Hematopoietic multipotent progenitor cell treated with erythropoietin and hydrocortisone succinate and interleukin-3 and kit ligand, for 6 days (in vitro differentiated cells): ENCODE data around the gene FCF1.

Experiments
- DNase-seq: peaks from one replicate; pipeline ENCODE4 v3.0.0-alpha.2; 2015

Gene FCF1

DNA sequence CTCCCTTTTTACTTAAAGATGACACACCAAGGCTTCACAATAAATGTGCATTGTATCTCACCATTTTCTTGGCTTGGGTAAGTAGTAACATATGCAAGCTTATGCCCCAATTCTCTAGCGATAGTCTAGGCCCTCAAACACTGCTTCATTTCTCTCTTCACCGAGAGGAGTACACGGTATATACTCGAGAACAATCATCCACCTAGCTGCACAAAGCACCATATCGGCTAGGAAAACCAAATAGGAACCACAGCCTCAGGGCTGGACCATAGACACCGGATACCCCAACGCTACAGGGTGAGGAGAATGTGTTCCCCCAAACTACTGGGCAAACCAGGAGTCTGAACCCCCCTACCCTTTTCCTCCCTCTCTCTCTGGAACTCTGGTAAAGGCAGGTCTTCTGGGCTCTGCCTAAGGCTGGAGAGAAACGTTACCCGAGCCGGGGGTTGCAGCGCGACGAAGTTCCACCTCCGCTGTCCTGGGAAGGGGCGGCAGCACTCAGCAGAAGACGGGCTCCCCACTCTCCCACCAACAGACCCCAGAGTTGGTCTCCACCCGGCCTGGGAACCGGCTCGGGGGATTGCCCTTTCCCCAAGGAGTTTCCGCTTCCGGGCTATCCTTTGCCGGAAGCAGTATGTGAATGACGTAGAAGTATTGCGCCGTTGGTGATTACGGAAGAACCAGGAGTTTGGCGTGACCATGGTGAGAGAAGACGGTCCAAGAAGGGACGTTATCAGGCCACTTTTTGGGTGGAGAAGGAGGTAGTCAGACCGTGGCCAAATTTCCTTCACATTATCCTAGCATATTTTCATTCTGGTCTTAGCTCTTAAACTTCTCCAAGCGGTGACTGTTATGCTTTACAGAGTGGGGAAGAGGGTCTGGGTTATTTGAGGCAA is at the start of gene FCF1, which contains the start of gene AREL1:
FCF1 (plus strand) TSS at position 646 of the 896 bp plus-strand sequence; CDS start at position 700, 54 bp downstream.
AREL1 (minus strand) TSS at position 582 of the 896 bp plus-strand sequence. CDS start 27,465 bp downstream, outside the sequence.
- DNase-seq, result peak; percentile 98

DNA sequence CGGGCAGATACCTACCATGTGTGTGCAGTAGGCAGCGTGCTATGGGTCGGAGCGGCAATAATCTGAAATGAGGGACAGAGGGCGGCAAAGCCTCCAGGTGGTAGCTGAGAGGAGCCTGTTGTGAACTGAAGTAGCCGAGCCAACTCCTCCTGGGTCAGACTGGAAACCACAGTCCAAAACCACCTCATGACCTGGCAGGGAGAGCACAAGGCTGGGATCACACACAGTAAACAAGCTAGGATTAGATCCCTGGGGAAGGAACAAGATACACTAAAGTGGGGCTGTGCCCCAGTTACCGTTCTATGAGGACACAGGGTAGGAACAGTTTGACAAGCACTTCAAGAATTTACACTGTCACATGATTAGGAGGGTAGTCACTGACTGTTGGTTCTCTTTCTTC is 49.1 kb upstream of the FCF1 start:
- DNase-seq, result no peak

- no peak for DNase-seq
Observed at GRCh38 chr14:74664717-74665116, 48.2 kb upstream of the FCF1 start.

- no peak for DNase-seq
Observed at GRCh38 chr14:74667758-74668157, 45.2 kb upstream of the FCF1 start.

DNA sequence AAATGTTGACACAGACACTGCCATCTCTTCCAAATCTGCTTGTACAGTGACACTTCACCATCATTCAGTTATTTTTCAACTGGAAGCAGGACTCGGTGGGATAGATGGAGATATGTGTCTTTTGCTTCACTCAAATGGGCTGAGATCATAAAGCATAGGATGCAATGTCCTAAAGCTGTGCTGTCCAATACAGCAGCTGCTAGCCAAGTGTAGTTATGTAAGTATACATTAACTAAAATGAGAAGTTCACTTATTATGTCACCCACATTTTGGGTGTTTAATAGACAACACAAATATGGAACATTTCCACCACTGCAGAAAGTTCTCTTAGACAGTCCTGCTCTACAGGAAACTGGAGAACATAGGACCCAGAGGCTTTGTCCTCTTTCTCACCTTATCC is 43.7 kb upstream of the FCF1 start:
- no peak for DNase-seq

GRCh38 chr14:74669846-74670245 is 43.1 kb upstream of the FCF1 start:
- no peak for DNase-seq

DNA sequence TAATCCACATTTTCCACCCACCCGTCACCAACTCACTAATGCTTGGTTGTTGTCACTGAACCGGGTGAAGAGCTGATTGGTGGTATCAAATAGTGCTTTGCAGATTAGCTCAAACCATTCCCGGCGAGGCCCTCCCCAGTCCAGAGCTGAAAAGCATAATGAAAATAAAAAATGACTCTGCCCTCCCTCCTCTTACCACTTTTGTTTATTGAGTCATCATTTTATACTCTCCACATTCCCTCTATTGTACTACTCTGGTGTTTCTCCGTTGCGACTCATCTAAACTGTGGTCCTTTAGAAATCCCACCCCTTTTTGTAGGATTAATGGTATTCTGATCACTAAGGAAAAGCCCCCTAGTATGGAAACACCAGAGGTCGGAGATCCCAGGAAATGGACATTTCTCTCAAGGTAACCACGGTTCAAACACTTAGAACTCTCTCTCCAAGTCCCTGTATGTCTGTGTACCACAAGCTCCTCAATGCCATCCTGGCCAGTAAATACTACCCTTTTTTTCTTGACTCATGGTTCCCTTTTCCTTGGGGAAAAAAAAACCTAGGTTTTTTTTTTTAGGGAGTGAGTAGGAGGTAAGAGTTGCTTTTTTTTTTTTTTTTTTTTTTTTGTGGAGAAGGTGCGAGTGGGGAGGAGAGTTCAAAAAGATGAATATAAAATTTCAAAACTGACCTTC is 42.1 kb upstream of the FCF1 start:
- no peak for DNase-seq

- DNase-seq, result no peak
Observed at GRCh38 chr14:74671789-74672188, 41.2 kb upstream of the FCF1 start.

DNA sequence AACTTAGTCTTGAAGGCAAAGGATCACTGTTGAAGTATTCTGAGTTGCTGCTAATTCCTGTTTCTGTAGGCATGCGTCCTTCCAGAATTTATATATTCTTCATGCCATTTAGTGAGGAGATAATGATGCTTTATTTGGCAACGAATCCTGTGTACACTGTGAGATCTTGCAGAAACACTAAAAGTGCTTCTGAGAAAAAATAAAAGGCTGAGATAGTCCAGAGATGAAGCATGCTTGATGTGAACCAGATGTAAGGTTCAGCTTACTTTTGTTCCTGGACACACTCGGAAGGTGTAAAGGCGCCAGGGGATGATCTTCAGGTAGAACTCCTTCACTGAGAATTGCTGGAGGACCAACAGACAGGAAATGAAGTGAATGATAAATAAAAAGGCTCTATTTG is 39.2 kb upstream of the FCF1 start:
- DNase-seq, result no peak

- DNase-seq, result no peak
Observed at GRCh38 chr14:74675219-74675618, 37.7 kb upstream of the FCF1 start.

GRCh38 chr14:74682169-74682952 is 30.6 kb upstream of the FCF1 start:
- DNase-seq, result no peak

DNA sequence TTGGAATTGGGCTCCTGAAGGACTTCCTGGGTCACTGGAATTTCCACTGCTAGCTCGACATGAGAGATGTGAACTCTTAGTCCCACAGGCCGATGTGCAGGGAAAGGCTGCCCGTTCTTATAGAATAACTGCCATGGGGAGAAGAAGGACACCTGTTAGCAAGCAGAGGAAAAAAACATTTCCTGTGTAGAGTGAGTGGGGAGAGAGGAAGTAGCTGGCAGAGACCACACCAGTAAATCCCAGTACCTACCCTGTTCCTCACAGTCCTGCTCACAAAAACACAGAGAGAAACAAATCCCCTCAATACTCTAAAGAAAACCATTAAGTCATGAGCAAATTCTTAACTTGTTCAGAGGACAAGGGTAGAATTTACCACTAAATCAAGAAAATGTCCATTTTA is 29.5 kb upstream of the FCF1 start:
- no peak for DNase-seq

DNA sequence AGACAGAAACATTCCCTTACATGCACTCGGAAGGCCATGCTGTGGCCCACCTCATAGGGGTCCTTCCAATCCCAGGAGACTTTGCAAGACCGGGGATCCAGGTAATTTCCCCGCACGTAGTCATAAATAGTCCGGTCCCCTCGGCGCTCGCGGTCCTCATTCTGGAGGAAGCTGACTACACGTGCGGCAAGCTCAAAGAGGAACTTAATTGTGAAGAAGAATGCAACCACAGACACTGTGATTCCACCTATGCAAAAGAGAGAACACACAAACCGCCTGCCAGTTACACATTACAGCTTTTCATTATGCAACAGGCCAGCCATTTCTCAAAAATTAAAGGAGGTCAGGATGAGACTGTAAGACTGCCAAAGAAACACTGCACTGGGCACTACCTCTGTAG is 28.5 kb upstream of the FCF1 start:
- DNase-seq, result peak; percentile 72

DNA sequence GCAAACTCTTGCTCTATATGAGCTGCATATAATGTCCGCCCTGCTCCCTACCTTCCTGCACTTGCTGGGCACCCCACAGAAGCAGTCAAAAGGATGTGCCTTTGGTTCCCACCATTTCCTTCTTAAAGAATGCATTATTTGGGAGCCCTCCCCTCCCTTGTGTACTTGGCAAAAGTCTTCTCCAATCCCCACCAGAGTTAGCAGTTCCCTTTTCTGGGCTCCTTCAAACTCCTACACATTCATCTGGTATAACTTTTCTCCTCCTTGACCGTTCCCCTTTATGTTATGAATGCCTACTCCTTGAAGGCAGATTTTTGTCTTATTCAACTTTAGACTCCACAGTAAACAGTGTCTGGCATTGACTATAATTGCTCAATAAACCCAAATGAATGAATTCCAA is 27.9 kb upstream of the FCF1 start:
- peak; percentile 12 for DNase-seq

GRCh38 chr14:74685921-74686678 is 26.8 kb upstream of the FCF1 start:
- peak; percentile 72 for DNase-seq

GRCh38 chr14:74691456-74691855 is 21.5 kb upstream of the FCF1 start:
- no peak for DNase-seq

GRCh38 chr14:74693191-74693590 is 19.8 kb upstream of the FCF1 start:
- DNase-seq, result no peak

GRCh38 chr14:74695406-74695805 is 17.5 kb upstream of the FCF1 start:
- peak; percentile 67 for DNase-seq

DNA sequence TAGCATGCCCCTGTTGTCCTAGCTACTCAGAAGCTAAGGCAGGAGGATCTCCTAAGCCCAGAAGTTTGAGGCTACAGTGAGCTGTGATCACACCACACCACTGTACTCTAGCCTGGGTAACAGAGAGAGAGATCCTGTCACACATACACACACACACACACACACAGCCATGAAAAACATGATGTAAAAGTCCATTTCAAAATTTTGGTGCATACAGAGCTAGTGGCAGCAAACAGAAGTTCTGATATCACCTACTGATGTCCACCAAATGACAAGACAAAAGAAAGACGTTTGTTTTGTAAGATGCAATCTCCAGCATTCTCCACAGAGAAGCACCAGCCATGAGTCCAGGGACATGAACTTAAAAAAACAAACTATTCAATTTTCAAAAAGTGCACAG is 15.9 kb upstream of the FCF1 start:
- DNase-seq, result no peak

GRCh38 chr14:74697543-74697942 is 15.4 kb upstream of the FCF1 start:
- no peak for DNase-seq

DNA sequence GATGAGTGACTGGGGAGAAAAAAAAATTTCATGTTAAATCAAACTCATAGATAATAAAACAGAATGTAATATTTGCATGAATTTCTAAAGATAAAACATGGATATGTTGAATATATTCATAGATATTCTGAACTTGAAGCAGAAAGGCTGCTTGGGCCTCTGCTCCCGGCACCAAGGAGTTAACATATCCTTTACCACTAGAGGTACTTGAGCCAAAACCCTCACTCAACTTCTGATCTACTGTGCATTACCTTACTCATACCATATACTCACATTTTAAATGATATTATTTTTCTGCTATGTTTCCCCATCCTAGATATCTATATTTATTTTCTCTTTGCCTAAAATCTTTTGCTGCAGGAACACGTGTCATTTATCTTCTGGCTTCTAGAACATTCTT is 15.0 kb upstream of the FCF1 start:
- DNase-seq, result no peak

DNA sequence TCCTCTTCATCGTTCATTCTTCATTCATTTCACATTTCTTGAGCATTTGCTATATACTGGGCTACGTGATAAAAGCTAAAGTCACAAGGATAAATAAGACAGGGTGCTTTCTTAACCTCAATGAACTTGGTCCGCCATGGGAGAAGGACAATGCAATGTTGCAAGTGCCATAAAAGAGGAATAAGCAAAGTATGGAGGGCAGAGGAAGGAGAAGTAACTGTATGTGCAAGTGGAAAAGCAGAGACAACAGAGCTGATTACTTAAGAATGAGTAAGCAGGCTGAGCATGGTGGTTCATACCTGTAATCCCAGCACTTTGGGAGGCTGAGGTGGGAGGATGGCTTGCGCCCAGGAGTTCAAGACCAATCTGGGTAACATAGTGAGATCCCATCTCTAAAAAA is 14.5 kb upstream of the FCF1 start:
- no peak for DNase-seq

DNA sequence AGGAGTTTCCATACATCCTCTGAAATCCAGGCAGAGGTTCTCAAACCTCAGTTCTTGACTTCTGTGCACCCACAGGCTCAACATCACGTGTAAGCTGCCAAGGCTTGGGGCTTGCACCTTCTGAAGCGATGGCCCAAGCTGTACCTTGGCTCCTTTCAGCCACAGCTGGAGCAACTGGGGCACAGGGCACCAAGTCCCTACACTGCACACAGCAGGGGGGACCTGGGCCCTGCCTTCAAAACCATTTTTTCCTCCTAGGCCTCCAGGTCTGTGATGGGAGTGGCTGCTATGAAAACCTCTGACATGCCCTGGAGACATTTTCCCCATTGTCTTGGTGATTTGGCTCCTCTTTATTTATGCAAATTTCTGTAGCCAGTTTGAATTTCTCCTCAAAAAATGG is 10.7 kb upstream of the FCF1 start:
- DNase-seq, result no peak
